H1 (cell line): Measurements from ENCODE around the gene SERPINB2. TPM values are rescaled to one million over a fixed set of nuclear protein-coding genes. Genes with fewer than 3 reads are reported as not detected.

Source experiments
- CTCF ChIA-PET: fragments of 300-600 bp; sonication (Branson Sonifier 250); formaldehyde crosslinking; loops from one replicate; lab custom pipeline; 2021; ENCODE audit not compliant: partially characterized antibody; lab: Charles Lee
- POLR2A ChIA-PET: fragments of 300-600 bp; sonication (Branson Sonifier 250); formaldehyde crosslinking; loops from one replicate; lab custom pipeline; 2021; ENCODE audit warnings: inconsistent platforms; ENCODE audit not compliant: partially characterized antibody; lab: Charles Lee
- DNase-seq, 2 experiments: peaks; one replicate each; pipeline versions ENCODE4 v3.0.0 to v3.0.0-alpha.2; 2010 to 2022; ENCODE audit warnings: low spot score in 2 of 2, low read depth in 1 of 2, mixed read lengths in 1 of 2
- FAIRE-seq: peaks from 2 replicates; lab custom pipeline; 2011; peaks lifted over from hg19 to GRCh38; lab: Jason Lieb, UNC
- H2AFZ ChIP-seq: 2 replicates; pipeline ENCODE4 v1.8.1; 2012; ENCODE audit warnings: low read length, inconsistent platforms
- H2AK5ac ChIP-seq: 2 replicates; pipeline ENCODE4 v1.6.1; 2013; ENCODE audit warnings: low read depth, low read length
- H2BK120ac ChIP-seq: replicated peaks from 2 replicates; pipeline ENCODE3; 2013; ENCODE audit warnings: low read depth, low read length, inconsistent platforms
- H2BK12ac ChIP-seq: 2 replicates; pipeline ENCODE4 v1.6.1; 2013; ENCODE audit warnings: low read depth, low read length
- H2BK15ac ChIP-seq: 2 replicates; pipeline ENCODE4 v1.6.1; 2013; ENCODE audit warnings: low read length
- H2BK20ac ChIP-seq: 2 replicates; pipeline ENCODE4 v1.6.1; 2013; ENCODE audit warnings: low read length
- H2BK5ac ChIP-seq: 2 replicates; pipeline ENCODE4 v1.6.1; 2013; ENCODE audit warnings: low read depth, low read length
- H3K14ac ChIP-seq: 2 replicates; pipeline ENCODE4 v1.6.1; 2013; ENCODE audit warnings: inconsistent platforms; ENCODE audit not compliant: insufficient read length
- H3K18ac ChIP-seq: 2 replicates; pipeline ENCODE4 v1.6.1; 2013; ENCODE audit warnings: low read length; ENCODE audit errors: extremely low read depth
- H3K23ac ChIP-seq: 2 replicates; pipeline ENCODE4 v1.6.1; 2013; ENCODE audit warnings: inconsistent platforms; ENCODE audit not compliant: insufficient read length
- H3K23me2 ChIP-seq: 2 replicates; pipeline ENCODE4 v1.6.1; 2013; ENCODE audit warnings: low read depth, low read length
- H3K27ac ChIP-seq: 2 replicates; pipeline ENCODE4 v1.6.1; 2011; ENCODE audit warnings: low read depth, low read length, inconsistent platforms
- H3K27me3 ChIP-seq, 4 experiments: replicated peaks in 1 of 4; 1 replicate in 1 of 4; 2 replicates in 3 of 4; pipeline versions ENCODE4 v1.6.1 to v1.8.1; 2011 to 2013; ENCODE audit warnings: low read length in 3 of 4, mild to moderate bottlenecking in 3 of 4, inconsistent platforms in 2 of 4, mixed read lengths in 2 of 4, moderate library complexity in 1 of 4; ENCODE audit not compliant: control insufficient read depth in 3 of 4, insufficient read depth in 3 of 4; ENCODE audit errors: extremely low read depth in 1 of 4
- H3K36me3 ChIP-seq, 4 experiments: 2 replicates each; pipeline versions ENCODE4 v1.6.1 to v1.8.1; 2011 to 2013; ENCODE audit warnings: mild to moderate bottlenecking in 4 of 4, low read length in 3 of 4, moderate library complexity in 2 of 4, control low read depth in 1 of 4, inconsistent platforms in 1 of 4; ENCODE audit not compliant: insufficient read depth in 4 of 4, control insufficient read depth in 2 of 4
- H3K4ac ChIP-seq: replicated peaks from 2 replicates; pipeline ENCODE3; 2013; ENCODE audit warnings: low read length, low read depth, mixed read lengths, inconsistent platforms; ENCODE audit not compliant: insufficient read length
- H3K4me1 ChIP-seq, 4 experiments: replicated peaks in 1 of 4; 1 replicate in 1 of 4; 2 replicates in 3 of 4; pipeline versions ENCODE4 v1.6.1 to v1.8.1; 2011 to 2013; ENCODE audit warnings: low read length in 3 of 4, inconsistent platforms in 2 of 4, mixed read lengths in 1 of 4; ENCODE audit not compliant: insufficient read depth in 4 of 4, control insufficient read depth in 3 of 4
- H3K4me2 ChIP-seq, 2 experiments: 2 replicates each; pipeline versions ENCODE4 v1.6.1 to v1.8.1; 2011 to 2013; ENCODE audit warnings: low read depth in 2 of 2, low read length in 2 of 2, control low read depth in 1 of 2, inconsistent platforms in 1 of 2, mild to moderate bottlenecking in 1 of 2; ENCODE audit not compliant: insufficient read depth in 1 of 2
- H3K4me3 ChIP-seq, 4 experiments: fragments of 200-600, 300-600 bp in 1 of 4; sonication (generic), shearing (Covaris generic), sonication (Bioruptor Twin) in 1 of 4; 2 replicates each; pipeline versions ENCODE4 v1.5.1 to v1.8.1; 2011 to 2016; ENCODE audit warnings: low read length in 4 of 4, low read depth in 3 of 4, control low read depth in 2 of 4, inconsistent platforms in 2 of 4, mild to moderate bottlenecking in 2 of 4, mixed read lengths in 1 of 4, moderate library complexity in 1 of 4; ENCODE audit not compliant: insufficient read depth in 2 of 4; ENCODE audit errors: extremely low read depth in 1 of 4
- H3K56ac ChIP-seq: replicated peaks from 2 replicates; pipeline ENCODE3; 2013; ENCODE audit warnings: low read depth, mild to moderate bottlenecking, mixed read lengths, low read length, inconsistent platforms; ENCODE audit not compliant: insufficient read length
- H3K79me1 ChIP-seq: 2 replicates; pipeline ENCODE4 v1.6.1; 2013; ENCODE audit warnings: low read depth, low read length, control low read depth
- H3K79me2 ChIP-seq, 2 experiments: 2 replicates each; pipeline versions ENCODE4 v1.6.1 to v1.8.1; 2012 to 2013; ENCODE audit warnings: low read length in 2 of 2, mild to moderate bottlenecking in 2 of 2, inconsistent platforms in 1 of 2; ENCODE audit not compliant: insufficient read depth in 2 of 2, control insufficient read depth in 1 of 2
- H3K9ac ChIP-seq, 4 experiments: replicated peaks in 1 of 4; 1 replicate in 1 of 4; 2 replicates in 3 of 4; pipeline versions ENCODE4 v1.6.1 to v1.8.1; 2011 to 2013; ENCODE audit warnings: low read depth in 3 of 4, low read length in 3 of 4, control low read depth in 2 of 4, mild to moderate bottlenecking in 2 of 4, moderate library complexity in 2 of 4, inconsistent platforms in 1 of 4; ENCODE audit errors: extremely low read depth in 1 of 4
- H3K9me3 ChIP-seq, 2 experiments: 2 replicates each; pipeline versions ENCODE4 v1.6.1 to v1.8.1; 2012 to 2013; ENCODE audit warnings: mild to moderate bottlenecking in 2 of 2, moderate library complexity in 2 of 2, control low read depth in 1 of 2, inconsistent platforms in 1 of 2, low read depth in 1 of 2, low read length in 1 of 2, mixed read lengths in 1 of 2; ENCODE audit not compliant: insufficient read depth in 2 of 2
- H4K20me1 ChIP-seq, 2 experiments: replicated peaks in 1 of 2; 2 replicates each; pipeline versions ENCODE3 to v1.8.1; 2011 to 2013; ENCODE audit warnings: inconsistent platforms in 2 of 2, low read length in 2 of 2, mild to moderate bottlenecking in 1 of 2; ENCODE audit not compliant: insufficient read depth in 2 of 2, control insufficient read depth in 1 of 2
- H4K5ac ChIP-seq: 2 replicates; pipeline ENCODE4 v1.6.1; 2013; ENCODE audit warnings: low read length, low read depth, mixed read lengths, inconsistent platforms; ENCODE audit not compliant: insufficient read length
- H4K8ac ChIP-seq: 2 replicates; pipeline ENCODE4 v1.8.0; 2013; ENCODE audit warnings: mild to moderate bottlenecking, moderate library complexity, low read length, inconsistent platforms; ENCODE audit not compliant: insufficient read depth; ENCODE audit errors: extremely low read depth
- H4K91ac ChIP-seq: replicated peaks from 2 replicates; pipeline ENCODE3; 2013; ENCODE audit warnings: low read length, mixed read lengths, inconsistent platforms; ENCODE audit not compliant: insufficient read length
- EZH2 ChIP-seq: fragments of 200-600 bp; sonication (generic); IDR thresholded peaks from 2 replicates; pipeline ENCODE4 v1.7.1; 2012; ENCODE audit warnings: low read depth, mild to moderate bottlenecking, moderate library complexity, low read length, inconsistent platforms; ENCODE audit not compliant: severe bottlenecking
- POU5F1 ChIP-seq: IDR thresholded peaks from 2 replicates; pipeline ENCODE4 v1.6.1; 2011; ENCODE audit warnings: low read depth, mild to moderate bottlenecking, low read length, moderate library complexity
- SIX5 ChIP-seq: IDR thresholded peaks from 2 replicates; pipeline ENCODE4 v1.6.1; 2011; ENCODE audit warnings: mild to moderate bottlenecking, low read depth, low read length
- TAF1 ChIP-seq: IDR thresholded peaks from 2 replicates; pipeline ENCODE4 v1.6.1; 2011; ENCODE audit warnings: mild to moderate bottlenecking, low read depth, low read length
- WGBS, 2 experiments: shearing (Covaris generic) in 1 of 2; methylation state at CpG; one replicate each; pipeline versions ENCODE4 v1.1.6 to v1.1.7; 2013 to 2015; ENCODE audit warnings: low lambda C conversion rate in 2 of 2, mixed read lengths in 2 of 2, inconsistent platforms in 1 of 2, low coverage in 1 of 2, missing lambda C conversion rate in 1 of 2; ENCODE audit not compliant: insufficient replicate concordance in 2 of 2, insufficient coverage in 1 of 2, insufficient read length in 1 of 2; ENCODE audit errors: extremely low coverage in 1 of 2, missing lambda C conversion rate in 1 of 2; 5-methylcytosine and 5-hydroxymethylcytosine counted together
- polyA plus RNA-seq, 7 experiments: library from polyadenylated mRNA; depleted of rRNA in 3 of 7; stranded (reverse) in 5 of 7; unstranded in 2 of 7; fragments of >200 nt in 5 of 7; fragments of 200-250 nt in 2 of 7; gene quantifications; 1 replicate in 5 of 7; 2 replicates in 1 of 7; 4 replicates in 1 of 7; pipeline versions ENCODE4 v1.2.1 to v1.2.3, GENCODE V29; 2011 to 2013; ENCODE audit warnings: missing spikeins in 2 of 7, mixed read lengths in 2 of 7
- total RNA-seq: library from RNA; stranded (reverse); fragmentation: NEBNext Ultra II Directional; extraction: Animal tissue kit (Norgen Biotek cat#: 25700); gene quantifications from 2 replicates; pipeline ENCODE4 v1.2.1, GENCODE V29; 2021

The SERPINB2 gene
- total and polyA plus RNA-seq, 2 of the 8 experiments (the other 6 are each of a cell fraction or from before 2014, with no cell fraction given): not detected

DNA sequence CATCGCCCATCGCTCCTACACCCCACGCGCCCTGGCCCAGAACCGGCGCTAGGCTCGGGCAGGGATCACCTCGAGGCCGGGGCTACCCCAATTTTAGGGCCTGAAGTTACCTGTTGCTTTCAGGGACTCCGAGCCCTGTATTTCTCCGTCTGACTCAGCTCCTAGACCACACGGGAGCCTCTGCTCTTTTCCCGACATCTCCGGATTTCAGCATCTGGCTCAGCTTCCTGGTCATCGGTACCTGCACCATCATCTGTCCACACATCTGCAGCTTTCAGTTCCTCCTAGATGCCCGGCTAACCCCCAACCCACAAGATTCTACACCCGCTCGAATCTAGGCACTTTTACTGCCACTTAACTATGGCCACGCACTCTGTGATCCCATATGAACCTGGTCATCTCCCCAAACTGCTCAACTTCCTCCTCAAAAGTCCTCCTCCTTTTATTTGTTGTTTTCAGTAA is 49.5 kb downstream of the SERPINB2 start:
- POLR2A ChIA-PET: no interaction called here

More for the DNA sequence above, 49.5 kb downstream of the SERPINB2 start:
- H4K91ac ChIP-seq: no peak overlapping the region
- peaks cover 3 to 19% (median 13%) of the 10 kb centered on the region in 4 experiments for H3K27me3 ChIP-seq
- H3K9me3 ChIP-seq: no peaks in the 10 kb centered on the region
- TF ChIP-seq SIX5 (no peak), EZH2 (no peak), TAF1 (0 out of 2 replicates have a peak, but pooled peaks have one; percentile 2), POU5F1 (no peak)
- no peaks in the 10 kb centered on the region for H3K79me2 ChIP-seq
- H4K20me1 ChIP-seq: no peaks in the 10 kb centered on the region
- H4K8ac ChIP-seq: peak overlapping the region; percentile 80; the same call in 1 of the 2 replicates
- CTCF ChIA-PET: interaction anchor here (0.6 to 5.5 kb wide), 34 partner anchors 9 to 1410 kb away, joined by 3 to 35 read pairs (median 5); partner anchors contain the start of gene SERPINB10
- peak overlapping the region; percentile 57 to 89 for H3K4me2 ChIP-seq
- H3K4me3 ChIP-seq: peak overlapping the region; percentile 41 to 74 (median 56)
- H2BK120ac ChIP-seq: no peak overlapping the region
- H2BK15ac ChIP-seq: peak overlapping the region; percentile 97; the same call in 1 of the 2 replicates
- H2AFZ ChIP-seq: peak overlapping the region; percentile 88
- no peak overlapping the region for H3K56ac ChIP-seq
- no peak overlapping the region for H4K5ac ChIP-seq
- no peak for DNase-seq
- WGBS, 2 experiments: 56% methylated on average over 19 of the region's 19 CpGs; no CpG with 5 or more reads in 1 of the 2 experiments
- H3K14ac ChIP-seq: no peak overlapping the region
- no peaks in the 10 kb centered on the region for H3K36me3 ChIP-seq
- no peaks in the 10 kb centered on the region for H3K79me1 ChIP-seq
- no peak overlapping the region for H2AK5ac ChIP-seq
- H3K27ac ChIP-seq: no peak overlapping the region
- no peak overlapping the region for H2BK20ac ChIP-seq
- no peak overlapping the region for H3K4ac ChIP-seq
- peaks cover 8% of the 10 kb centered on the region; the same call in 1 of the 2 replicates for H3K23me2 ChIP-seq
- H3K9ac ChIP-seq: no peak overlapping the region
- no peak overlapping the region for H2BK5ac ChIP-seq
- 0 out of 2 replicates have a peak overlapping the region, but pooled peaks have one; percentile 14 for H3K18ac ChIP-seq
- H2BK12ac ChIP-seq: no peak overlapping the region
- H3K23ac ChIP-seq: no peak overlapping the region
- H3K4me1 ChIP-seq: 0 out of 7 replicates have a peak, but pooled peaks cover 0 to 3% (median 0%) of the 10 kb centered on the region in 4 experiments
- FAIRE-seq: no peak
